Hepatocyte (in vitro differentiated cells): ENCODE data around the gene THOP1. TPM values are rescaled to one million over a fixed set of nuclear protein-coding genes. Genes with fewer than 3 reads are reported as not detected.

ENCODE experiments used
- DNase-seq: peaks from one replicate; pipeline ENCODE4 v3.0.0-alpha.2; 2016; ENCODE audit warnings: low spot score
- H2AFZ ChIP-seq: fragments of 200-600 bp; sonication (generic); 2 replicates; pipeline ENCODE4 v1.6.0; 2016; ENCODE audit warnings: antibody characterized with exemption, mild to moderate bottlenecking
- H3K27ac ChIP-seq: fragments of 200-600 bp; sonication (generic); 2 replicates; pipeline ENCODE4 v1.5.1; 2016; ENCODE audit warnings: mild to moderate bottlenecking
- H3K27me3 ChIP-seq: fragments of 200-600 bp; sonication (generic); 2 replicates; pipeline ENCODE4 v1.6.1; 2016
- H3K36me3 ChIP-seq: fragments of 200-600 bp; sonication (generic); replicated peaks from 2 replicates; pipeline ENCODE4 v1.5.1; 2016; ENCODE audit warnings: low read depth; ENCODE audit not compliant: insufficient read depth
- H3K4me1 ChIP-seq: fragments of 200-600 bp; sonication (generic); 2 replicates; pipeline ENCODE4 v1.5.1; 2016; ENCODE audit warnings: mild to moderate bottlenecking, moderate library complexity; ENCODE audit not compliant: insufficient read depth
- H3K4me2 ChIP-seq: fragments of 200-600 bp; sonication (generic); 2 replicates; pipeline ENCODE4 v1.6.0; 2016
- H3K4me3 ChIP-seq: fragments of 200-600 bp; sonication (generic); 2 replicates; pipeline ENCODE4 v1.5.1; 2016; ENCODE audit warnings: mild to moderate bottlenecking
- H3K79me2 ChIP-seq: fragments of 200-600 bp; sonication (generic); 2 replicates; pipeline ENCODE4 v1.6.0; 2017; ENCODE audit warnings: mild to moderate bottlenecking
- H3K9me2 ChIP-seq: fragments of 200-600 bp; sonication (generic); replicated peaks from 2 replicates; pipeline ENCODE4 v1.6.0; 2017; ENCODE audit warnings: mild to moderate bottlenecking; ENCODE audit not compliant: insufficient read depth
- H3K9me3 ChIP-seq: fragments of 200-600 bp; sonication (generic); 2 replicates; pipeline ENCODE4 v1.5.1; 2016; ENCODE audit warnings: low read depth, mild to moderate bottlenecking
- H4K20me1 ChIP-seq: fragments of 200-600 bp; sonication (generic); 2 replicates; pipeline ENCODE4 v1.6.0; 2016; ENCODE audit warnings: mild to moderate bottlenecking; ENCODE audit not compliant: insufficient read depth, poor library complexity, severe bottlenecking
- EZH2 ChIP-seq: fragments of 200-600 bp; sonication (generic); IDR thresholded peaks from 2 replicates; pipeline ENCODE4 v1.6.1; 2016; ENCODE audit warnings: antibody characterized with exemption, mild to moderate bottlenecking, borderline replicate concordance
- EZH2phosphoT487 ChIP-seq: fragments of 200-600 bp; sonication (generic); IDR thresholded peaks from one replicate; pipeline ENCODE4 v1.6.1; 2018; ENCODE audit warnings: antibody characterized with exemption, mild to moderate bottlenecking, low read depth, moderate library complexity; ENCODE audit not compliant: unreplicated experiment, severe bottlenecking
- WGBS: methylation state at CpG from one replicate; pipeline ENCODE4 v1.1.6; 2016; ENCODE audit warnings: low lambda C conversion rate; ENCODE audit errors: missing lambda C conversion rate; 5-methylcytosine and 5-hydroxymethylcytosine counted together
- polyA plus RNA-seq: library from polyadenylated mRNA; unstranded; fragments of >200 nt; fragmentation: Nextera tagmentation; extraction: Ambion mirVana; gene quantifications from 2 replicates; pipeline ENCODE4 v1.2.1, GENCODE V29; 2016
- total RNA-seq: library from RNA; depleted of rRNA; stranded (reverse); fragments of >200 nt; gene quantifications from 2 replicates; pipeline ENCODE4 v1.2.3, GENCODE V29; 2014
- TF ChIP-seq, protein P1 (sequence below): fragments of 200-600 bp; sonication (generic); IDR thresholded peaks from 2 replicates; pipeline ENCODE4 v1.5.1; 2016; ENCODE audit warnings: antibody characterized with exemption, mild to moderate bottlenecking; ENCODE audit not compliant: poor library complexity

THOP1 gene
- total and polyA plus RNA-seq, 2 experiments from 2014 or later = 61.4 to 64.3 TPM

DNA sequence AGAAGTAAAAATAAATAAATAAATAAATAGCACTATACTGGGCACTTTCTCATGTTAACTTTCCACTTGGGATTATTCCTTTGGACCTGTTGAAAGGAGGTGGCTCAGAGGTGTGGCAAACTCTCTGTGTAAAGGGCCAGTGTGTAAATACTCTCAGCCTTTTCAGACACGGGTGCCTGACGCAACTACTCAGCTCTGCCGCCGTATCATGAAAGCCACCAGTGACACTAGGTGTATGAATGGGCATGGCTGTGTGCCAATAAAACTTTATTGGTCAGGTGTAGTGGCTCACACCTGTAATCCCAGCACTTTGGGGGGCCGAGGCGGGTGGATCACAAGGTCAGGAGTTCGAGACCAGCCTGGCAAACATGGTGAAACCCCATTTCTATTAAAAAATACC lies 25.3 kb upstream of the THOP1 start:
- no peak overlapping the region for H3K4me2 ChIP-seq
- WGBS = 95% methylated on average over 7 of the region's 7 CpGs
- no peaks in the 10 kb centered on the region for H3K9me3 ChIP-seq
- no peaks in the 10 kb centered on the region for H4K20me1 ChIP-seq
- H3K79me2 ChIP-seq = no peaks in the 10 kb centered on the region
- no peak overlapping the region for H2AFZ ChIP-seq
- H3K36me3 ChIP-seq = no peaks in the 10 kb centered on the region
- no peaks in the 10 kb centered on the region for H3K4me1 ChIP-seq
- no peak for TF ChIP-seq EZH2phosphoT487
- no peak for TF ChIP-seq EZH2
- TF ChIP-seq, protein P1, sequence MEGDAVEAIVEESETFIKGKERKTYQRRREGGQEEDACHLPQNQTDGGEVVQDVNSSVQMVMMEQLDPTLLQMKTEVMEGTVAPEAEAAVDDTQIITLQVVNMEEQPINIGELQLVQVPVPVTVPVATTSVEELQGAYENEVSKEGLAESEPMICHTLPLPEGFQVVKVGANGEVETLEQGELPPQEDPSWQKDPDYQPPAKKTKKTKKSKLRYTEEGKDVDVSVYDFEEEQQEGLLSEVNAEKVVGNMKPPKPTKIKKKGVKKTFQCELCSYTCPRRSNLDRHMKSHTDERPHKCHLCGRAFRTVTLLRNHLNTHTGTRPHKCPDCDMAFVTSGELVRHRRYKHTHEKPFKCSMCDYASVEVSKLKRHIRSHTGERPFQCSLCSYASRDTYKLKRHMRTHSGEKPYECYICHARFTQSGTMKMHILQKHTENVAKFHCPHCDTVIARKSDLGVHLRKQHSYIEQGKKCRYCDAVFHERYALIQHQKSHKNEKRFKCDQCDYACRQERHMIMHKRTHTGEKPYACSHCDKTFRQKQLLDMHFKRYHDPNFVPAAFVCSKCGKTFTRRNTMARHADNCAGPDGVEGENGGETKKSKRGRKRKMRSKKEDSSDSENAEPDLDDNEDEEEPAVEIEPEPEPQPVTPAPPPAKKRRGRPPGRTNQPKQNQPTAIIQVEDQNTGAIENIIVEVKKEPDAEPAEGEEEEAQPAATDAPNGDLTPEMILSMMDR = no peak
- H3K27me3 ChIP-seq = no peaks in the 10 kb centered on the region
- no peak overlapping the region for H3K27ac ChIP-seq
- H3K9me2 ChIP-seq = no peaks in the 10 kb centered on the region
- DNase-seq = no peak
- H3K4me3 ChIP-seq = no peak overlapping the region

DNA sequence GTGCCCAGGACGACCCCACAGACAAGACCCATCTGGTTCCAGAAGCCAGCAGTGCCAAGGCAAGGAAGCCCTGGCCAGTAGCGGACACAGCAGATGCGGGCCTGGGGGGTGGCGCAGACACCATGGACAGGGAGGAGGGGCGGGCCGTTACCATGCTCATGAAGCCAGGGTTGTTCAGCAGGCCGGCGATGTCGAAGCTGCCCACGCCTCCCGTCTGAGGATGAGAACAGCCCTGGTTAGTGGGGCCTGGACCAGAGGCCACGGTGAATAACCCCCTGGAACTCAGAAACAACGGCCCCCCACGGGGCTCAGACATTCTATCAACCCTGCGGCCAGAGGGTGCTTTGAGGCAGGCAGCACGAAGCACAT lies 24.0 kb upstream of the THOP1 start:
- H3K27me3 ChIP-seq = no peaks in the 10 kb centered on the region
- H3K27ac ChIP-seq = no peak overlapping the region
- no peaks in the 10 kb centered on the region for H3K4me1 ChIP-seq
- H3K79me2 ChIP-seq = no peaks in the 10 kb centered on the region
- no peaks in the 10 kb centered on the region for H3K9me3 ChIP-seq
- H3K36me3 ChIP-seq = no peaks in the 10 kb centered on the region
- TF ChIP-seq, protein P1 = no peak
- TF ChIP-seq EZH2 (no peak), EZH2phosphoT487 (no peak)
- WGBS = 95% methylated on average over 14 of the region's 16 CpGs
- H3K4me3 ChIP-seq = no peak overlapping the region
- H3K4me2 ChIP-seq = no peak overlapping the region
- H3K9me2 ChIP-seq = no peaks in the 10 kb centered on the region
- H2AFZ ChIP-seq = no peak overlapping the region
- DNase-seq = no peak
- H4K20me1 ChIP-seq = no peaks in the 10 kb centered on the region

DNA sequence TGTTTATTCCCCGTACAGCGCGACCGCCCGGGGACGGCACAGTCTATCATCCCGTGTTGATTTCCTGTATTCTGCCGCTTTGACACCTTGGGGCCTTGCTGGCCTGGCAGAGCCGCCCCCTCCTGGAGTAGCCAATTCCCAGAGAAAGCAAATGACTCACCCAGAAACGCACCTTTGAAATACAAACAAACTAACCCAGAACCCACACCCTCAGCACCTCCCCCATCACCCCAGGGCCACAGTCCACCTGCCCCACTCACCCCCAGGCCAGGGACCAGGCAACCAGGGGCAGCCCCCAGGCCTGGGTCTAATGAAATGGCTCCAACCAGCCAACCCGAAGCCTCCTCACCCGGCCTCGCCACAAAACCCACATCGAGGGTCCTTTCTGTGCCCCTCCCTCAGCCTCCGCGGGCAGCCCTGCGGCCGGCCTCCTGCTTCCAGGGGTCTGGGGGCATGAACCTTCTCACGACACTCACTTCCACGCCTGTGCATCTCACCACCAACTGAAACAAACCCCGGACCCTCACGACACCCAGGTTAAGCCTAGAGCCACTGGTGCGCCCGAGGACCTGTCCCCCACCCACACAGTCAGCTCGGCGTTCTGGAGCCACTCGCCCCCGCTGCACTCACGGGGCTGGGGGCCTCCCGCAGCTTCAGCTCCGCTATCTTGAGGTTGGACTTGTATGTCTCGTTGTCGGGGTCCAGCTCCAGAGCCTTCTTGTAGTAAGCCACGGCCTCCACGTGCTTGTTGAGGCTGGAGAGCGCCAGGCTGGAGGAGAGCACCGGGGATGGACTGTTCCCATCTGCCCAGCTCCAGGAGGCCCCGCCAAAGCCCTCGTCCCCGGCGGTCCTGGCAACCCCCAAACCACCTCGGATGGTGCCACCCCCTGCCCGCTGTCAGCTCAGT lies 23.2 kb upstream of the THOP1 start:
- H3K4me3 ChIP-seq = no peak overlapping the region
- TF ChIP-seq EZH2phosphoT487 (no peak), EZH2 (no peak)
- TF ChIP-seq, protein P1 = no peak
- H3K27me3 ChIP-seq = no peaks in the 10 kb centered on the region
- no peaks in the 10 kb centered on the region for H4K20me1 ChIP-seq
- no peaks in the 10 kb centered on the region for H3K9me2 ChIP-seq
- no peak overlapping the region for H3K4me2 ChIP-seq
- WGBS = 98% methylated on average over 34 of the region's 43 CpGs
- DNase-seq = no peak
- H3K9me3 ChIP-seq = no peaks in the 10 kb centered on the region
- no peaks in the 10 kb centered on the region for H3K4me1 ChIP-seq
- no peaks in the 10 kb centered on the region for H3K36me3 ChIP-seq
- no peaks in the 10 kb centered on the region for H3K79me2 ChIP-seq
- H3K27ac ChIP-seq = no peak overlapping the region
- no peak overlapping the region for H2AFZ ChIP-seq
